ENCODE measurements around the gene TP53BP2. TPM values are rescaled to one million over a fixed set of nuclear protein-coding genes. Genes with fewer than 3 reads are reported as not detected.
A peak's percentile ranks its signal among the peaks of the same experiment; 100 is the strongest.
"Not testable (repeated sequence)": the region's sequence is repeated elsewhere in the genome, so short reads cannot be mapped to it uniquely, and the experiment has no call there.

Gene TP53BP2, protein sequence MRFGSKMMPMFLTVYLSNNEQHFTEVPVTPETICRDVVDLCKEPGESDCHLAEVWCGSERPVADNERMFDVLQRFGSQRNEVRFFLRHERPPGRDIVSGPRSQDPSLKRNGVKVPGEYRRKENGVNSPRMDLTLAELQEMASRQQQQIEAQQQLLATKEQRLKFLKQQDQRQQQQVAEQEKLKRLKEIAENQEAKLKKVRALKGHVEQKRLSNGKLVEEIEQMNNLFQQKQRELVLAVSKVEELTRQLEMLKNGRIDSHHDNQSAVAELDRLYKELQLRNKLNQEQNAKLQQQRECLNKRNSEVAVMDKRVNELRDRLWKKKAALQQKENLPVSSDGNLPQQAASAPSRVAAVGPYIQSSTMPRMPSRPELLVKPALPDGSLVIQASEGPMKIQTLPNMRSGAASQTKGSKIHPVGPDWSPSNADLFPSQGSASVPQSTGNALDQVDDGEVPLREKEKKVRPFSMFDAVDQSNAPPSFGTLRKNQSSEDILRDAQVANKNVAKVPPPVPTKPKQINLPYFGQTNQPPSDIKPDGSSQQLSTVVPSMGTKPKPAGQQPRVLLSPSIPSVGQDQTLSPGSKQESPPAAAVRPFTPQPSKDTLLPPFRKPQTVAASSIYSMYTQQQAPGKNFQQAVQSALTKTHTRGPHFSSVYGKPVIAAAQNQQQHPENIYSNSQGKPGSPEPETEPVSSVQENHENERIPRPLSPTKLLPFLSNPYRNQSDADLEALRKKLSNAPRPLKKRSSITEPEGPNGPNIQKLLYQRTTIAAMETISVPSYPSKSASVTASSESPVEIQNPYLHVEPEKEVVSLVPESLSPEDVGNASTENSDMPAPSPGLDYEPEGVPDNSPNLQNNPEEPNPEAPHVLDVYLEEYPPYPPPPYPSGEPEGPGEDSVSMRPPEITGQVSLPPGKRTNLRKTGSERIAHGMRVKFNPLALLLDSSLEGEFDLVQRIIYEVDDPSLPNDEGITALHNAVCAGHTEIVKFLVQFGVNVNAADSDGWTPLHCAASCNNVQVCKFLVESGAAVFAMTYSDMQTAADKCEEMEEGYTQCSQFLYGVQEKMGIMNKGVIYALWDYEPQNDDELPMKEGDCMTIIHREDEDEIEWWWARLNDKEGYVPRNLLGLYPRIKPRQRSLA
- total RNA-seq, result 41.3 to 47.4 TPM (median 42.6 TPM) in 3 replicates
- long read RNA-seq, full-length matches to known transcripts, result 81 of 112 reads
- long read RNA-seq, partial matches to known transcripts, result 8 of 112 reads
- long read RNA-seq, other reads (novel, unspliced or antisense), result 23 of 112 reads

DNA sequence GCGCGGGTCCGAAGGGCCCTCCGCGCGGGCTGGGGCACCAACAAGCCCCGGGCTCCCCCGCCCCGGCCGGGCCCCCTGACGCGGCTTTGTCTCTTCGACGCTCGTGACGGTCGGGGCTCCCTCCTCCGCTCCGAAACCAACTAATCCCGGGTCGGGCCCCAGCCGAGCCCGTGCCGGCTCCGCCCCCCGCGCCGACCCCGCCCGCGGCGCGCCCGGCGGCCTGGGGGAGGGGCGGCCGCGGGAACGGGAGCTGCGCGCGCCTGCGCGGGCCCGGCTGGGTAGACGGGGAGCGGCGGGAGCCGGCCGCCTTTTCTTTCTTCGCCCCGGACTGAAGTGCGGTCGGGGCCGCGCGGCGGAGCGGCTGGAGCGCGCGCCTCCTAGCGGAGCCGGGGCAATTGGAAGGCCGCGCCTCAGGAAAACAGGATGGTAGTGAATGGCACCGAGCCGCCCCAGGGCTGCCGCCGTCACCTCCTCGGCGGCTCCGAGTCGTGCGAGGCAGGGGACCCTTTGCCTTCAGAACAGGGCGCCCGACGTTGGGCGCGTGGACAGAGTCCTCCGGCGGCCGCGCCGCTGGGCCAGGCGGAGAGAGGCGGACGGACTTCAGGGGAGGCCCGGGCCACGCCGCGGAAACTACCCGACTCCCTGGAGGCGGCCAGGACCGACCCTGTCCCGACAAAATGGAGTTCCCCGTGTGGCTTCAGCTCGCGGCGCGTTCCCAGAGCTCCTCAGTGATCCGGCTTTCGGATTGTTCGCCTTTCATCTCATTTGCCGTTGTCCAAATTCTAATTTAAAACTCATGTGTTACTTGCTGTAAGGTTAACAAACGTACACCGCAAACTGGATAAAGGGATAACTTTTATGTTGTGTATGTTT, at the start of gene TP53BP2:
TSS of gene TP53BP2 (minus strand) at position 138 of the 873 bp plus-strand sequence. CDS start 267 bp downstream, outside the sequence.
- TF ChIP-seq, protein P1, sequence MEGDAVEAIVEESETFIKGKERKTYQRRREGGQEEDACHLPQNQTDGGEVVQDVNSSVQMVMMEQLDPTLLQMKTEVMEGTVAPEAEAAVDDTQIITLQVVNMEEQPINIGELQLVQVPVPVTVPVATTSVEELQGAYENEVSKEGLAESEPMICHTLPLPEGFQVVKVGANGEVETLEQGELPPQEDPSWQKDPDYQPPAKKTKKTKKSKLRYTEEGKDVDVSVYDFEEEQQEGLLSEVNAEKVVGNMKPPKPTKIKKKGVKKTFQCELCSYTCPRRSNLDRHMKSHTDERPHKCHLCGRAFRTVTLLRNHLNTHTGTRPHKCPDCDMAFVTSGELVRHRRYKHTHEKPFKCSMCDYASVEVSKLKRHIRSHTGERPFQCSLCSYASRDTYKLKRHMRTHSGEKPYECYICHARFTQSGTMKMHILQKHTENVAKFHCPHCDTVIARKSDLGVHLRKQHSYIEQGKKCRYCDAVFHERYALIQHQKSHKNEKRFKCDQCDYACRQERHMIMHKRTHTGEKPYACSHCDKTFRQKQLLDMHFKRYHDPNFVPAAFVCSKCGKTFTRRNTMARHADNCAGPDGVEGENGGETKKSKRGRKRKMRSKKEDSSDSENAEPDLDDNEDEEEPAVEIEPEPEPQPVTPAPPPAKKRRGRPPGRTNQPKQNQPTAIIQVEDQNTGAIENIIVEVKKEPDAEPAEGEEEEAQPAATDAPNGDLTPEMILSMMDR (IDR thresholded peaks at IDR 0.05), result peak; percentile 84
- peak; percentile 95 for DNase-seq (ENCODE audit: low spot score)
- no peaks in the 10 kb centered on the region for H3K9me3 Mint-ChIP-seq (ENCODE audit: low read depth)
- peaks cover 36% of the 10 kb centered on the region for H3K4me1 Mint-ChIP-seq (ENCODE audit: low read depth)
- no peaks in the 10 kb centered on the region for H3K36me3 Mint-ChIP-seq (ENCODE audit: low read depth)
- peak within 1 kb of the TSS; percentile 95 for H3K4me3 Mint-ChIP-seq (ENCODE audit: unreplicated experiment)
- H3K27ac Mint-ChIP-seq (ENCODE audit: unreplicated experiment), result peak within 1 kb of the TSS; percentile 99
- no peaks in the 10 kb centered on the region for H3K27me3 Mint-ChIP-seq (ENCODE audit: low read depth)

GRCh38 chr1:223890494-223890893, 44.7 kb upstream of the TP53BP2 start:
- H3K4me1 Mint-ChIP-seq (ENCODE audit: low read depth), result peaks cover 16% of the 10 kb centered on the region
- H3K9me3 Mint-ChIP-seq (ENCODE audit: low read depth); H3K27me3 Mint-ChIP-seq (ENCODE audit: low read depth); H3K27ac Mint-ChIP-seq (ENCODE audit: unreplicated experiment); H3K4me3 Mint-ChIP-seq (ENCODE audit: unreplicated experiment); DNase-seq (ENCODE audit: low spot score); H3K36me3 Mint-ChIP-seq (ENCODE audit: low read depth): not testable (repeated sequence)

GRCh38 chr1:223889319-223889718, 43.6 kb upstream of the TP53BP2 start:
- H3K9me3 Mint-ChIP-seq (ENCODE audit: low read depth); H3K4me3 Mint-ChIP-seq (ENCODE audit: unreplicated experiment); DNase-seq (ENCODE audit: low spot score); H3K36me3 Mint-ChIP-seq (ENCODE audit: low read depth); H3K27ac Mint-ChIP-seq (ENCODE audit: unreplicated experiment); H3K27me3 Mint-ChIP-seq (ENCODE audit: low read depth): not testable (repeated sequence)
- H3K4me1 Mint-ChIP-seq (ENCODE audit: low read depth), result peaks cover 16% of the 10 kb centered on the region

GRCh38 chr1:223887747-223888418, 42.1 kb upstream of the TP53BP2 start:
- no peak for DNase-seq (ENCODE audit: low spot score)
- Mint-ChIP-seq H3K27me3 (ENCODE audit: low read depth) (no peaks in the 10 kb centered on the region), H3K27ac (ENCODE audit: unreplicated experiment) (peak overlapping the region; percentile 95)

DNA sequence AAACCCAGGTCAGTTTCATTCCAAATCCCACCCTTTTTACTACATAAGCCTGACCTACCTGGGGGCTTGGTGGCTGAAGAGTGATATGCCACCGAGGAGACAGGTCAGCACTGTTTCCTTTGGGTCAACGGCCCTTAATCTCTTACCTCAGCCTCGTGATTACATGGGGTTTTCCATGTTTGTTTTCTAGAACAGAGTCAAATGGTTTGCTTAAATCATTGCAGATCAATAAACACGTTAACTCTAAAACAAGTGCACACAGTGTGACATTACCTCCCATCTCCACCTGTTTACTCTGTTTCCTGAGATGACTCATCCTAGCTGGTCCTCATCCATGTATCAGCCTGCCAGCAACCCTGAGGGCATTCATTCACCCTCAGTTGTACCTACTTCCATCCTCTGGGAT, 40.8 kb upstream of the TP53BP2 start:
- DNase-seq (ENCODE audit: low spot score), result no peak
- Mint-ChIP-seq H3K9me3 (ENCODE audit: low read depth) (no peaks in the 10 kb centered on the region), H3K4me1 (ENCODE audit: low read depth) (peaks cover 16% of the 10 kb centered on the region), H3K4me3 (ENCODE audit: unreplicated experiment) (no peak overlapping the region), H3K27ac (ENCODE audit: unreplicated experiment) (no peak overlapping the region), H3K27me3 (ENCODE audit: low read depth) (no peaks in the 10 kb centered on the region), H3K36me3 (ENCODE audit: low read depth) (no peaks in the 10 kb centered on the region)
- TF ChIP-seq, protein P1 (IDR thresholded peaks at IDR 0.05), result no peak

More at GRCh38 chr1:223887747-223888418, 42.1 kb upstream of the TP53BP2 start:
- Mint-ChIP-seq H3K9me3 (ENCODE audit: low read depth) (no peaks in the 10 kb centered on the region), H3K36me3 (ENCODE audit: low read depth) (no peaks in the 10 kb centered on the region), H3K4me1 (ENCODE audit: low read depth) (peaks cover 16% of the 10 kb centered on the region), H3K4me3 (ENCODE audit: unreplicated experiment) (peak overlapping the region; percentile 67)
- TF ChIP-seq, protein P1 (IDR thresholded peaks at IDR 0.05), result no peak

Measured in chondrocyte (in vitro differentiated cells).